ENCODE measurements around the gene HNRNPLL. TPM values are rescaled to one million over a fixed set of nuclear protein-coding genes. Genes with fewer than 3 reads are reported as not detected.

The HNRNPLL gene
- total RNA-seq, 1 donor from 2014 or later = 10.6 TPM

DNA sequence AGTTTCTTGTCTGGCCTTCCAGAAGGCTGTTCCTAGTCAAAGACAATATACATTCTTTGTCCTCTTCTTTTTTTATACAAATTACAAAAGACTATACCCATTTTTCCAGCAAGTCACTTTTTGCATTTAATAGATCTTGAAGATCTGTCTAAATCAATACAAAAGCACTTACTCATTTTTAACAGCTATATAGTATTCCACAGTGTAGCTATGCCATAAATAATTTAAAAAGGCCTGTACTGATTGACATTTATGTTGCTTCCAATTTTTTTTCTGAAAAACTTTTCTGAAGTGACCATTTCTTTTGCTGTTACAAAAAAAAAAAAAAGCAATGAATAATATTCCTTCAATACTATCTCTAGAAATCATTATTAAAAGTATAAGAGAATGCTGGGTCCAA lies 30.3 kb upstream of the HNRNPLL start:
- intact Hi-C loops (cut with DNase I) = no loop called here
- TF ChIP-seq, protein P1, sequence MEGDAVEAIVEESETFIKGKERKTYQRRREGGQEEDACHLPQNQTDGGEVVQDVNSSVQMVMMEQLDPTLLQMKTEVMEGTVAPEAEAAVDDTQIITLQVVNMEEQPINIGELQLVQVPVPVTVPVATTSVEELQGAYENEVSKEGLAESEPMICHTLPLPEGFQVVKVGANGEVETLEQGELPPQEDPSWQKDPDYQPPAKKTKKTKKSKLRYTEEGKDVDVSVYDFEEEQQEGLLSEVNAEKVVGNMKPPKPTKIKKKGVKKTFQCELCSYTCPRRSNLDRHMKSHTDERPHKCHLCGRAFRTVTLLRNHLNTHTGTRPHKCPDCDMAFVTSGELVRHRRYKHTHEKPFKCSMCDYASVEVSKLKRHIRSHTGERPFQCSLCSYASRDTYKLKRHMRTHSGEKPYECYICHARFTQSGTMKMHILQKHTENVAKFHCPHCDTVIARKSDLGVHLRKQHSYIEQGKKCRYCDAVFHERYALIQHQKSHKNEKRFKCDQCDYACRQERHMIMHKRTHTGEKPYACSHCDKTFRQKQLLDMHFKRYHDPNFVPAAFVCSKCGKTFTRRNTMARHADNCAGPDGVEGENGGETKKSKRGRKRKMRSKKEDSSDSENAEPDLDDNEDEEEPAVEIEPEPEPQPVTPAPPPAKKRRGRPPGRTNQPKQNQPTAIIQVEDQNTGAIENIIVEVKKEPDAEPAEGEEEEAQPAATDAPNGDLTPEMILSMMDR (IDR thresholded peaks at IDR 0.05) = no peak
- Histone ChIP-seq H3K4me1 (peaks cover 4% of the 10 kb centered on the region in 2 donors), H3K36me3 (no peaks in the 10 kb centered on the region), H3K27me3 (no peaks in the 10 kb centered on the region), H3K4me3 (no peak overlapping the region), H3K27ac (no peak overlapping the region), H3K9me3 (peaks cover 0 to 7% of the 10 kb centered on the region in 2 donors)
- no peak for DNase-seq (ENCODE audit: low spot score in 2 of 2)

DNA sequence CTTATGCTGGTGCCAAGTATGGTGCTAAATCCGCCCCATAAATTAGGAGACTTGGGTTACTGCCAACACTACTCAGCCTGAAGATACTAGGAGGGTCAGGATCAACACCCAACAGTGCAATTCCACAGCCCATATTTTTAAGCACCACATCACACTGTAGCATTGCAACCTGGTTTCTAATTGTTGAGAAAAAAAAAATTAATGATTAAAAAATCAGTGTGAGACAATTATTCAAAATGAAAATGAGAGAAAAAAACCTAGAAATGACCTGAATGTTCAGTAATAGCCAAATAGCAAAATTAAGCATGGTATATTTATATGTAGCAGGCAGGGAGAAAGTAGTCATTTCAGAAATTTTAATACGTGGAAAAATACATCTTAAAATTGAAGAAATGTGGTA lies 29.2 kb upstream of the HNRNPLL start:
- Histone ChIP-seq H3K27ac (no peak overlapping the region), H3K36me3 (no peaks in the 10 kb centered on the region), H3K4me1 (peaks cover 4% of the 10 kb centered on the region in 2 donors), H3K4me3 (no peak overlapping the region), H3K27me3 (no peaks in the 10 kb centered on the region), H3K9me3 (peaks cover 0 to 7% of the 10 kb centered on the region in 2 donors)
- DNase-seq (ENCODE audit: low spot score in 2 of 2) = no peak
- TF ChIP-seq, protein P1 (IDR thresholded peaks at IDR 0.05) = no peak
- intact Hi-C loops (cut with DNase I) = no loop called here

DNA sequence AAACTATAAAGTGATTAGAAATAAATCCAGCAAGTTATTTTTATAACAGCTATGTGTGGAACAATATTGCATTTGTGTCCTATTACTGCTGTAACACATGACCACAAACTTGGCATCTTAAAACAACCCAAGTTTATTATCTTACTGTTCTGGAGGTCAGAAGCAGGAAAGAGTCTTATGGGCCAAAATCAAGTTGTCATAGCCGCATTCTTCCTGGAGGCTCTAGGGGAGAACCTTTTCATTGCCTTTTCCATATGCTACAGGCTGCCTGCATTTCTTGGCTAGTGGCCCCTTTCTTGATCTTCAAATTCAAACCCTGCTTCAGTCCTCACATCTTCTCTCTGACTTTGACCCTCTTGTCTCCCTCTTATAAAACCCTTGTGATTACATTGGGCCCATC lies 27.0 kb upstream of the HNRNPLL start:
- no peak for DNase-seq (ENCODE audit: low spot score in 2 of 2)
- no peaks in the 10 kb centered on the region for H3K27me3 ChIP-seq
- peaks cover 0 to 7% of the 10 kb centered on the region in 2 donors for H3K9me3 ChIP-seq
- H3K27ac ChIP-seq = no peak overlapping the region
- no peak overlapping the region for H3K4me3 ChIP-seq
- TF ChIP-seq, protein P1 (IDR thresholded peaks at IDR 0.05) = no peak
- H3K4me1 ChIP-seq = peaks cover 2 to 4% of the 10 kb centered on the region in 2 donors
- no peaks in the 10 kb centered on the region for H3K36me3 ChIP-seq
- intact Hi-C loops (cut with DNase I) = no loop called here

DNA sequence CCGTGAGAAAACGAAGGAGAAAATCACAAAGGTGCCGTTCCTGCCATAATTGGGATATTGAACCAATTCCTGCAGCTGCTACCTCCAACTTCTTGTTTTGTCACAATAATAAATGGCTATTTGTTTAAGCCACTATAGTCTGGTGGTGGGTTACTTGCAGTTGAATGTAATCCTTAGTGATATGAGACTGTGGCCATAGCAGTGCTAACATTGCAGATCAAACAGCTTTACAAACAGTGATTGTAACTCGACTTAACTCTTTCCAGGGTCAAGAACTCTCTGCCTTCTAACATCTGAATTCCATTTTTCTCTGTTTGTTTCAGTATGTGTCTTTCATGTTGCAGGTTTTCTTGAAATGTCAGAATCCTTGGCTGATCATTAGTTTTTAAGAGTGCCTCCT lies 24.7 kb upstream of the HNRNPLL start:
- Histone ChIP-seq H3K27ac (no peak overlapping the region), H3K27me3 (no peaks in the 10 kb centered on the region), H3K36me3 (no peaks in the 10 kb centered on the region), H3K9me3 (peaks cover 0 to 7% of the 10 kb centered on the region in 2 donors), H3K4me1 (peaks cover 0 to 4% of the 10 kb centered on the region in 2 donors), H3K4me3 (no peak overlapping the region)
- intact Hi-C loops (cut with DNase I) = no loop called here
- TF ChIP-seq, protein P1 (IDR thresholded peaks at IDR 0.05) = no peak
- DNase-seq (ENCODE audit: low spot score in 2 of 2) = no peak

DNA sequence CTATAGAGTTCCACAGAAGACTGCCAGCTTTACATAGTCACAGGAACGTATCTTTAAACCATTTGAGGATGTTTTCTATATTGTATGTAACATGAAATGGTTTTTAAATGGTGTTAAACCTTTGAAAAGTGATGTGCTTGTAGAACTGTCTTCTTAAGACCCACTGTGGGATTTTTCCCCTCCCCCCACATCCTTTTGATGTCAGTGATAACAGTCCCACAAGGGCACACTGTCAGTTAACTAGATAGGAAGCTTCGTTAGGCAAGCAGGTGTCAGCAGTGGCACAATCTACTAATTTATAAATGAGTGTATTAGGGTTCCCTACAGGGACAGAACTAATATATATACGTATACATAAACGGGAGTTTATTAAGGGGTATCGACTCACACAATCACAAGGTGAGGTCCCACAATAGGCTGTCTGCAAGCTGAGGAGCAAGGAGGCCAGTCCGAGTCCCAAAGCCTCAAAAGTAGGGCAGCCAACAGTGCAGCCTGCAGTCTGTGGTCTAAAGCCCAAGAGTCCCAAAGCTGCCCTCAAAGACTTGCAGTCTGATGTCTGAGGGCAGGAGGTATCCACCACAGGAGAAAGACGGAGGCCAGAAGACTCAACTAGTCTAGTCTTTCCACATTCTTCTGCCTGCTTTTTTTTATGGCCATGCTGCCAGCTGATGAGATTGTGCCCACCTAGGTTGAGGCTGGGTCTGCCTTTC lies 23.8 kb upstream of the HNRNPLL start:
- DNase-seq (ENCODE audit: low spot score in 2 of 2) = no peak
- Histone ChIP-seq H3K4me3 (no peak overlapping the region), H3K27ac (no peak overlapping the region), H3K4me1 (peaks cover 0 to 4% of the 10 kb centered on the region in 2 donors), H3K27me3 (no peaks in the 10 kb centered on the region), H3K36me3 (no peaks in the 10 kb centered on the region), H3K9me3 (peaks cover 0 to 7% of the 10 kb centered on the region in 2 donors)
- intact Hi-C loops (cut with DNase I) = no loop called here
- TF ChIP-seq, protein P1 (IDR thresholded peaks at IDR 0.05) = no peak
